Esophagus squamous epithelium (tissue), 4 donors: ENCODE measurements around the gene TUBA4B.

Experiments
- CTCF ChIP-seq, 6 experiments: fragments of 450-650 bp in 4 of 6; fragments of 200-600 bp in 2 of 6; sonication (generic) in 2 of 6; IDR thresholded peaks; one replicate each; pipeline ENCODE4 v1.5.1; 2016 to 2019; ENCODE audit warnings: antibody characterized with exemption in 6 of 6, mild to moderate bottlenecking in 4 of 6, moderate library complexity in 4 of 6
- POLR2A ChIP-seq, 4 donors: fragments of 450-650 bp; IDR thresholded peaks; one replicate each; pipeline ENCODE4 v1.6.1; 2017; ENCODE audit warnings: antibody characterized with exemption in 4 of 4, mild to moderate bottlenecking in 4 of 4, moderate library complexity in 3 of 4

GRCh38 chr2:219206328-219207133, 46.5 kb upstream of the TUBA4B start, which contains the start of gene ZFAND2B:
- TF ChIP-seq CTCF (IDR thresholded peaks at IDR 0.05) (peak in 3 of 6 experiments; percentile 31 to 50 (median 42)), POLR2A (IDR thresholded peaks at IDR 0.05) (peak in 3 of 4 donors; percentile 92 to 97 (median 95))
